PC-9 (cell line): ENCODE data around the gene DCAF16.

Experiments
- EZH2 ChIP-seq: fragments of 200-600 bp; sonication (generic); IDR thresholded peaks from 2 replicates; pipeline ENCODE4 v1.8.0; 2017; ENCODE audit warnings: antibody characterized with exemption, low read depth
- TF ChIP-seq, protein P1 (sequence below): fragments of 200-600 bp; sonication (generic); conservative IDR thresholded peaks from 2 replicates; pipeline ENCODE4 v1.6.1; 2017; ENCODE audit warnings: mixed run types, antibody characterized with exemption, mild to moderate bottlenecking, moderate library complexity

DNA sequence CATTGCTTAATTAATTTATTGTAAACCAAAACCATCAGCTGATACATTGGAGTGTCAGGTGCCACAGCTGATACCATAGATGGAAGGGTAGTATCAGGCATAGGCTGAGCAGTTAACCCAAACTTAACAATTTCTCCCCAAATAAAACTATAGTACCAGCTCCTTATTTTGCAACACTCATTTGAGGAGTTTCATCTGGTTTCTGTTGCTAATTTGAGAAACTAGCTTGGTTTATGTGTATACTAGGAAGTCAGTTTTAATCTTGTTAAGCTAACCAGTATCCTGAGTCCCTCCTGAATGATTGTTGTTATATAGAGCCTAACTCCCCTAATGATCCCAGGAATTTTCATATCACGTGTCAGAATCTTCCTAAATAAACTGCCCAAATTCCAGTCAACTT is 12.7 kb downstream of the DCAF16 start:
- TF ChIP-seq, protein P1, sequence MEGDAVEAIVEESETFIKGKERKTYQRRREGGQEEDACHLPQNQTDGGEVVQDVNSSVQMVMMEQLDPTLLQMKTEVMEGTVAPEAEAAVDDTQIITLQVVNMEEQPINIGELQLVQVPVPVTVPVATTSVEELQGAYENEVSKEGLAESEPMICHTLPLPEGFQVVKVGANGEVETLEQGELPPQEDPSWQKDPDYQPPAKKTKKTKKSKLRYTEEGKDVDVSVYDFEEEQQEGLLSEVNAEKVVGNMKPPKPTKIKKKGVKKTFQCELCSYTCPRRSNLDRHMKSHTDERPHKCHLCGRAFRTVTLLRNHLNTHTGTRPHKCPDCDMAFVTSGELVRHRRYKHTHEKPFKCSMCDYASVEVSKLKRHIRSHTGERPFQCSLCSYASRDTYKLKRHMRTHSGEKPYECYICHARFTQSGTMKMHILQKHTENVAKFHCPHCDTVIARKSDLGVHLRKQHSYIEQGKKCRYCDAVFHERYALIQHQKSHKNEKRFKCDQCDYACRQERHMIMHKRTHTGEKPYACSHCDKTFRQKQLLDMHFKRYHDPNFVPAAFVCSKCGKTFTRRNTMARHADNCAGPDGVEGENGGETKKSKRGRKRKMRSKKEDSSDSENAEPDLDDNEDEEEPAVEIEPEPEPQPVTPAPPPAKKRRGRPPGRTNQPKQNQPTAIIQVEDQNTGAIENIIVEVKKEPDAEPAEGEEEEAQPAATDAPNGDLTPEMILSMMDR = no peak
- TF ChIP-seq EZH2 = no peak
